ENCODE results near the gene DR1.
"Not testable (repeated sequence)": the region's sequence is repeated elsewhere in the genome, so short reads cannot be mapped to it uniquely, and the experiment has no call there.

The DR1 gene

DNA sequence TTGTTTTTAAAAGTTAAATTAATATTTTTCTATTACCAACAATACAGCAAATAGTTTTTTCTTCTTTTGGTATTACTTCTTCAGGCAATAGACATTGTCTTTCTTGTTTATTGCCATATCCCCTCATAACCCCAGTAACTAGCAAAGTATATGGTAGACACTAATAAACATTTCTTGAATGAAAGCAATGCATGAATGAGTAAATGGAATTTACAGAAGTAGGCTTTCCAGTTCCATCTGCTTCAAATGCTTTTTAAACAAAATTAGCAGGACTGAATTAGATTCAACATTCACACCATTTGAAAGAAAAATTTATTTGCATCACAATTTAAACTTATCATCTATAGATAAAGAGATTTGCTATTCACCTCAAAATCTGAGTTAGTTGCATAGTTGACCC, 5.6 kb upstream of the DR1 start:
- no peak for DNase-seq (ENCODE audit: low read depth)

GRCh38 chr1:93344484-93344883, 1.2 kb upstream of the DR1 start:
- DNase-seq (ENCODE audit: low read depth): no peak

DNA sequence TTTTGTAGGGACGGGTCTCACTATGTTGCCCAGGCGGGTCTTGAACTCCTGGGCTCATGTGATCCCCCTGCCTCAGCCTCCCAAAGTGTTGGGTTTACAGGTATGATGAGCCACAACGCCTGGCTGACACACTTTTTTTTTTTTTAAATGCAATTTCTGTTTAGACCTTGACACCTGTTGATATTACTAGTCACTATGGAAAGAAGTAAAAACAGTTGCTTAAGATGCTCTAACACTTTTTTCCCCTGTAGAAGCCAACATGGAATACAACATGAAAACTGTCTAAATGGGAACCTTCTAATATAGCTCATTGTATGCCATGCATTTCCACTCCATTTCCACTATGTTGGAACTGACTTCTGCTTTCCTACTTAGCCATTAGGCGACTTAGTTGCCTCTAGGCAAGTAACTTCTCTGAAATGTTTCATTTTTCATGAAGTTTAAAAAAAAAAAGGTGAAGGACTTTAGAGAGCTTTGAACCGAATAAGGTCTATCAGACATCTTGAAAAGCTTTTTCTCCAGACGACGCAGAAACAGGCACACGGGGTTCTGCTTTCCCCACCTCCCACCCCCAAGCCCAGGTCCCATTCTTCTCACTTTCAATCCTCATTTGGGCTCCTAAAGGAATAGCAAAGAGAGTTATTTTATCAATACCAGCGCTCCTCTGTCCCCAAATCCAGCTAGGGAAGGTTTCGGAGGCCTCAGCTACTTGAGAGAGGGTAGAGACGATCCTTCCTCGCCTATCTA, 648 bp upstream of the DR1 start:
- DNase-seq (ENCODE audit: low read depth): no peak

DNA sequence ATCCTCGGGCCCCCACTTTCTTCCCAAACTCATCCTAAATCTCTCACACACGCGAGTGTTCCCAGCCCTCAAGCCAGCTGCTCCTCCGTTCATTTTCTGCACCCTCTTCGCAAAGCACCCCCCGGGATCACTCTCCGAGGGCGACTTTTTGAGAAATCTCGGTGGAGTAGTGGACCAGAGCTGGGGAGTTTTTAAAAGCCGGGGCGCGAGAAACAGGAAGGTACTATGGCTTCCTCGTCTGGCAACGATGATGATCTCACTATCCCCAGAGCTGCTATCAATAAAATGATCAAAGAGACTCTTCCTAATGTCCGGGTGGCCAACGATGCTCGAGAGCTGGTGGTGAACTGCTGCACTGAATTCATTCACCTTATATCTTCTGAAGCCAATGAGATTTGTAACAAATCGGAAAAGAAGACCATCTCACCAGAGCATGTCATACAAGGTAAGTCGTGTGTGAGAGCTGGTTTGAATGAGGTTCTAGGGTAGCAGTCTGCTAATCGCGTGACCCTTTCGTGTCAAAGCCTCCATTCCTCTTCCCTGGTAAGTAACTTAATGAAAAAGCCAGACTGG, 800 bp downstream of the DR1 start:
- DNase-seq (ENCODE audit: low read depth): peak; percentile 6

- DNase-seq (ENCODE audit: low read depth): no peak
Observed at GRCh38 chr1:93347334-93347899, 1.7 kb downstream of the DR1 start.

- no peak for DNase-seq (ENCODE audit: low read depth)
Observed at GRCh38 chr1:93348104-93348728, 2.5 kb downstream of the DR1 start.

GRCh38 chr1:93349231-93350135, 3.8 kb downstream of the DR1 start:
- DNase-seq (ENCODE audit: low read depth): no peak

GRCh38 chr1:93350322-93350721, 4.6 kb downstream of the DR1 start:
- no peak for DNase-seq (ENCODE audit: low read depth)

GRCh38 chr1:93350875-93351274, 5.2 kb downstream of the DR1 start:
- DNase-seq (ENCODE audit: low read depth): no peak

- not testable (repeated sequence) for DNase-seq (ENCODE audit: low read depth)
Observed at GRCh38 chr1:93351346-93351745, 5.6 kb downstream of the DR1 start.

- no peak for DNase-seq (ENCODE audit: low read depth)
Observed at GRCh38 chr1:93352376-93352775, 6.7 kb downstream of the DR1 start.

DNA sequence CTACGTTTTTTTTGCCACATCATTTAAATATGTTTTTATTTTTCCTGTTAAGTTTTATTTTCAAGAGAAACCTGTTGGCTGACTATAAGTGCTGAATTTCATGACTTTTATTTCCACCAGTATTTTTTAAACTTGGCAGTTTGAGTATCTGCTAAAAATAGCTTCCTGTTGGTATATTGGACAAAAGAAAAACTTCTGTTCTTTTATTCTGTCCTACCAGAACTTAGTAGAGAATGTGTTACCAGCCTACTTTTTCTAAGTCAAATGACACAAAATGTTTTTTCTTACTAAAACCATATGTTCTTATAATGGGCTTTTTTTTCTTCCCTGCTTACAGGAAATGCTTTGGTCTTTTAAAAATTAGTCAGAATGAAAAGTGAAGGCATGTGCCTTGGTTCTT, 7.6 kb downstream of the DR1 start:
- DNase-seq (ENCODE audit: low read depth): no peak

DNA sequence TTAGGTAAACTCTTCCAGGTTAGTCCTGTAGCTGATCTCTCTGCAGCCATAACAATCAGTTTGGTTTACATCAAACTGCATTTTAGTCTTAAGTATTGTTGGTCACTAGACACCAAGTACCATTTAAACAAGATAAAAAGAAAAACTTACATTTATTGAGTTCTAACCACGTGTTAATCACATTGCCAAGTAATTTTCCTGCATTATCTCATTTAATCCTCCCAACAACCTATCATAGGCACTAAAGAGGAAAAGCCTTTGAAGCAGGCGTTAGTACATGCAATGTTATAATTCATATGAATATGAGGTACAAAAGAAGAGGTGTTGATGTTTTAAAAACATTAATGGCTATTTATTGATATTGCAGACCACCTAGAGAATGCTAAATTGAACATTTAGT, 9.0 kb downstream of the DR1 start:
- DNase-seq (ENCODE audit: low read depth): no peak

- no peak for DNase-seq (ENCODE audit: low read depth)
Observed at GRCh38 chr1:93357242-93357641, 11.5 kb downstream of the DR1 start.

DNA sequence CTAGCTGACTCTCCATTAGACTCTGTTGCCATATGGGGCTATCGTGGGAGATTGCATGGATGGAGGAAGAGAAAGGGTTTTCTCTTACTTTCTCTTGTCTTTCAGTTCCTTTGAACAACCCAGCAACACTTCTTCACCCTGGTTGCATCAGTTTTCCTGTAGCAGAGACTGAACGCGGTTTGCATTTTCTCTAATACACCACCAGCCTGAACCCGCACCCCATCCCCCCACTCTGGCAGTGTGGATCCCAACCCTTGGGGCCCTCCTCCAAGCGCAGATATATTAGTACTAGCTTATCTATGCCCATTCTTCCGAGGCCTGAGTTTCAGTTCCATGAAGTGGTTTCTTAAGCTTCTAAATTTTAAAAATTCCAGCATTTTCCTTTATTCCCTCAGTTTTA, 12.6 kb downstream of the DR1 start:
- no peak for DNase-seq (ENCODE audit: low read depth)

DNA sequence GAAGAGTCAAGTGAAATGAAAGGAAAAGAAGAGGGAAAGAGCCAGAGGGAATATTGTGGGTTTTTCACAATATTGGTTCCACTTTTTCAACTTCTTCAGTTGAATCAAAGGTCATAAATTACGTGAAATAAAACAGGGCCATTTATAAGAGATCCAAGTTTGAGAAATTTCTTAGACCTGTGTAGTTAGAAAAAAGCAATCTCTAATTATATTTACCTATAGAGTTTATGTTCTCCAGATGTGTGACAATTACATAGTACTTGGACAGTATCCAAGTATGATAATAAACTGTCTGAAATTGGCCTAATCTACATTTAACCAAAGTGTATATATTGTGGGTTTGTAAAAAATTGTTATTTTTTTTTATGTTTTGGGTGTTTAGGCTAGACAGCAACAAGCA, 14.4 kb downstream of the DR1 start:
- DNase-seq (ENCODE audit: low read depth): no peak

DNA sequence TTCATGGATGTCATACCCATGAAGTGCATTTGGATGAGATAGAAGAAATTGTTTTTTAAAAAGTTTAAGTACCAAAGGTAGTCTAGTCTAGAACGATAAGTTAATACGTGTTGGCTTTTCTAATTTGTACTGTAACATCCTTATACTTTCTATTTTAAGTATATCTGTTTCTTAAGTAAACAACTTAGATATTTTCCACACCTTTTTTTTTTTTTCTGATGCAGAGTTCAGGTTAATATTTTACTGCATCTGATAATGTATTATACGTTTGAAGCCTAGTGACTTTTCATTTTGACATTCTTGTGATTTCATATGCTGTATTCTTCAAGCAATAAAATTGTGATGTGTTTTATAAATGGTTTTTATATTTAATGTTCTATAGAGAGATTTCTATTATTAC, 16.5 kb downstream of the DR1 start:
- DNase-seq (ENCODE audit: low read depth): no peak

DNA sequence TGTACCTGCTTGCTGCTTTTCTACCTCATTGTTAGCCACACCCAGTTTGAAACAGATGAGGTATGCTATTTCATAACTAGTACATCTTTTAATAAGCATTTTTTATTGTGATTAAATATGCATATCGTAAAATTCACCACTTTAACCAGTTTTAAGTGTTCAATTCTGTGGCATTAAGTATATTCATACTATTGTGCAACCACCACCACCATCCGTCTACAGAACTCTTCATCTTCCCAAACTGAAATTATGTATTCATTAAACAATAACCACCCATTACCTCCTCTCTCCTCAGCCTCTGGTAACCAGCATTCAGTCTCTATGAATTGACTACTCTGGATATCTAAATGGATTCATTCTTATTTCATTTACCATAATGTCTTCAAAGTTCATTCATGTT, 20.1 kb downstream of the DR1 start:
- no peak for DNase-seq (ENCODE audit: low read depth)

DNA sequence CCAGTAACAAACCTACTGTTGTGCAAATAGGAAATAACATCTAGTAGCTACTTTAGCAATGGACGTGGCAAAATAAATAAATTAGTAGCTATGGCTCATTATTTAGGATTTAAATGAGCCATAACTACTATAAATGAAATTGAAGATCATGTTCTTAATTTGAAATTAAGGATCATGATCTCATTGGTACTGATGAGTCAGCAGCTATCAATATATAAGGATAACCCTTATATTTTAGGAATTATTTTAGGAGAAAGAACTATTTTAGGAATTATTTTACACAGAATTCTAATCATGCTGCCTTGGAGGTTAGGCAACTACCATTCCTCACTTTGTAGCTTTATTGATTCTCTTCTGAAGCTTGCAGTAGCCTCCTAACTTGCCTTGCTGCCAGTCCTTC, 24.0 kb downstream of the DR1 start:
- DNase-seq (ENCODE audit: low read depth): no peak

GRCh38 chr1:93374334-93375106, 28.8 kb downstream of the DR1 start:
- DNase-seq (ENCODE audit: low read depth): no peak

DNA sequence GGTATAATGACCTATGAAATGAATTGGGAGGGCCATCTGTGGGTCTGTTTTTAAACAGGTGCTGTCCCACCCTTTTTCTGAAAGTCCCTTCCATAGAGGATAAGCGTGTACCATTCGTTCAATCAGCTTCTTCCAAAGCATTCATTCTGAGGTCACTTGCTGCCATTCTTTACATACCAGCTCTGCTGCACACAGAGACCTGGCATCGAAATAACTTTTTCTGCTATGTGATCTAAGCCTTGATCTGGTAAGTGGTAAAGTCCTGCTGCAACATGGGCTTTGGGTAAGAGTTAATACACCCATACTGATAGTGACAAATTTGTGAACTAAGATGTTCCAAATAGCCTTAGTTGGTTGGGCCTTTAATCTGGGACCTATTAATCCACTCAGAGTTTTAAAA, 38.9 kb downstream of the DR1 start:
- no peak for DNase-seq (ENCODE audit: low read depth)

GRCh38 chr1:93386268-93386667, 40.6 kb downstream of the DR1 start:
- DNase-seq (ENCODE audit: low read depth): not testable (repeated sequence)

All from activated T-cell treated with anti-CD3 and anti-CD28 coated beads for 1 hour (primary cell).